Esophagus muscularis mucosa (tissue), 4 donors: Measurements from ENCODE around the gene KCNMB2.

ENCODE experiments used
- CTCF ChIP-seq, 3 experiments: fragments of 200-600 bp in 2 of 3; fragments of 450-650 bp in 1 of 3; sonication (generic) in 2 of 3; IDR thresholded peaks; one replicate each; pipeline ENCODE4 v1.5.1; 2017 to 2019; ENCODE audit warnings: antibody characterized with exemption in 3 of 3, mild to moderate bottlenecking in 2 of 3, moderate library complexity in 1 of 3
- EP300 ChIP-seq: sonication (generic); formaldehyde crosslinking; IDR thresholded peaks from one replicate; pipeline ENCODE4 v1.6.1; 2017; ENCODE audit warnings: antibody characterized with exemption
- POLR2A ChIP-seq: fragments of 450-650 bp; IDR thresholded peaks from one replicate; pipeline ENCODE4 v1.6.1; 2017; ENCODE audit warnings: antibody characterized with exemption, moderate library complexity, mild to moderate bottlenecking, low read depth

DNA sequence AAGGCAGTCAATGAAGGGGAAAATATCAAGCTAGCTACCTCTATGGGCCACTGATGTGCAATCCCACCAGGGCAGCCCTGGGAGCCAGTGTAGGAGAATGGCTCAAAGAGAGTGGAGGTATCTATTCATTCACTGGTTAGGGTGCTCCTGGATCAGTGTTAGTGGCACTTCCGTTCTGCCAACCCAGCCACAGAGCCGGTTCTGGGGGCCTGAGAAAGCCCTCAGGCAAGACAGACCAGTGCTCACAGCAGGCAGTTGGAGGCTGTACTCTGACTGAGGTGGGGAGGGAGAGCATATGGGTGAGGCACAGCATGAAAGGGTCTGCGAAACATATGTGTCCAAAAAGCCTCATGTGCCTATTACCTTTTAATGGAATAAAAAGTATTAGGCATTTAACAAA is 109.3 kb downstream of the KCNMB2 start:
- TF ChIP-seq POLR2A, result no peak
- TF ChIP-seq CTCF (IDR thresholded peaks at IDR 0.05), result no peak
- no peak for TF ChIP-seq EP300
